Mucosa of gallbladder (tissue), 1 donor: ENCODE data around the gene TFIP11. TPM values are rescaled to one million over a fixed set of nuclear protein-coding genes. Genes with fewer than 3 reads are reported as not detected.
A peak's percentile ranks its signal among the peaks of the same experiment; 100 is the strongest.

Source experiments
- DNase-seq: peaks from one replicate; pipeline ENCODE4 v3.0.0-alpha.2; 2020; ENCODE audit warnings: low spot score
- total RNA-seq: library from RNA; stranded (reverse); gene quantifications from one replicate; pipeline ENCODE4 v1.2.1, GENCODE V29; 2021
- donor health status: DM: no; HTN: no; CAD: no.

TFIP11 gene
- total RNA-seq, 1 donor from 2014 or later: 34.2 TPM

DNA sequence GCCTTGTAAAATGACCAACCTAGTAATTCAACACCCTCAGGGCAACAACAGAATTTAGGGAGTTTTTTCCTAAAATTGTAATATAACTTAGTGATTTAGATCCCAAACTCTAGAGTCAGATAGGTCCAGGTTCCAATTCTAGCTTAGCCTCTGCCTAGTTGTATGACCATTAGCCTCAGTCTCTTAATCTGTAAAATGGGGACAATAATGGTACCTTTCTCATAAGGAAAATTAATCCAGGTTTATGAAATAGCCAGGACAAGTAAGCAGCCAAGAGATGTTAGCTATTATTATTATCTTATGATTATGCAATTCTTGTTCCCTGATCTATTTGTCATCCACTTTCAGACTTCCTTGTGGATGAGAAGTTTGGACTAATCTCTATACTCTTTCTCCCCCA lies 4.1 kb downstream of the TFIP11 start:
- DNase-seq: no peak

DNA sequence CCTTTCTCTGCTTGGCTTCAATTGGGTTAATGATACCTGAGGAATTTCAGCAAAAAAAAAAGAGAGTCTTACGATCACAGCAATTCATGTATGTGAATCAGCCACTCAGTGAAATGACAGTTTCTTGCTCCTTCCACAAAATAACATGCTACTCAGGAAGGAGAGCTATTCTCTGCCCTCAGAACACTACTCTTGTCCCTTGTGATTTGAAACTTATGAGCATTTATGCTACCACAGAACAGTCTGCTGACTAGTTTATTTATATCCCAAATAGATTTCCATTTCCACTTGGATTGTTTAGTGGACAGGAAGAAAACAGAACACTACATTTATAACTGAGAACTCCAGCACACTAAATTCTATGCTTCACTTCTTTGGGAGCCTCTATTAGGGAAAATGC lies 8.5 kb downstream of the TFIP11 start:
- no peak for DNase-seq

DNA sequence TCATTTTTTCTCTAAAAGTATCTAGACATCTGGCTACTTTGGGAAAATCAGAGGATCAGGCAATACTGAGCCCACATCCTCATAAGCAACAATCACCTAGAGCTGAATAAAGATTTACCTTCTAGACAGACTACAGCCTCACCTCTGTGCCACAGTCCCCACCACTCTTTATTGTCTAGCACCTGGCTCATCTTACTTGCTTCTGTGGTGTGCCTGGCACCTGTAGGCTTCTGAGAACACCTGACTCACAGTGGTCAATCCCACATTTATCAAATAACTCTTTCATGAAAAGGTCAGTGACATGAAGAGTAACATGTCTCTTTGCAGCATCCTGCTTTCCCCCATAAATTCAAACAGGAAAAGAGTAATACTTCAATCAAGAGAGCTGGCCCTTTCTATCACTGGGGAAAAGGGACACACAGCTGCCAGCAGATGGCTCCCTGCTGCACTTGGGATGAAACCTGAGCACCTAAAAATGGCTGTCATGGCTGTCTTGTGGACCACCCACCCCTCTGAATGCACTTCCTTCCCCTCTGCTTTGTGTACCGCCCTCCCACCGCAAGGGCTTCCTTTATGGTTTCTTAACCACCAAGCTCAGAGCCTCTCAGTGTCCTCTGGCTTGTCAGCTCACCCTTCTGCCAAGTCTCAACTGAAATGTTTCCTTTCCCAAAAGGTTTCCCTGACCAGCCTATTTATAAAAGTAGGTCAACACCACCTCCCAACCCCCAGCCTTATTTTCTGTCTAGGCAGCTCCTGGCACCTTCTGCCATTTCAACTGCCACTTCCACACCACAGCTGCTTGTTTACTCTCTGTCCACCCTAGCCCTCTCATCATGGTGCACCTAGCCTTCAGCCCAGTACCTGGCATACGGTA lies 9.3 kb downstream of the TFIP11 start:
- peak; percentile 29 for DNase-seq

DNA sequence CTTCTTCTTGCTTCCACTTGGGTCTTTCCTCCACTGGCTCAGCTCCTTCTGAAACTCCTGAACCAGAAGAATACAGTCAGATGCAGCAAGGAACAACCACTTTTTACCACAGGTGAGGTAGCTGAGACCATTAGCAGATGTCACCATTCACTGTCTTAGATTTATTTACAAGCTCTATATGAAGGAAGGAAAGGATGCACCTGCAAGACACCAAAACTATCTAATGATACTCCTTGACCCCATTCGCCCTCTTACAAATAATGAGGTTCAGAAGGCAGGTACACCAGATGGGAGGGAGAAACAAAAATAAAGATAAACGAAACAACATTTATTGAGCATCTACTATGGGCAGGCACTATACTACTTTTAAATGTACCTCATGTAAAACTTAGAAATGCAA lies 10.3 kb downstream of the TFIP11 start:
- DNase-seq: no peak

DNA sequence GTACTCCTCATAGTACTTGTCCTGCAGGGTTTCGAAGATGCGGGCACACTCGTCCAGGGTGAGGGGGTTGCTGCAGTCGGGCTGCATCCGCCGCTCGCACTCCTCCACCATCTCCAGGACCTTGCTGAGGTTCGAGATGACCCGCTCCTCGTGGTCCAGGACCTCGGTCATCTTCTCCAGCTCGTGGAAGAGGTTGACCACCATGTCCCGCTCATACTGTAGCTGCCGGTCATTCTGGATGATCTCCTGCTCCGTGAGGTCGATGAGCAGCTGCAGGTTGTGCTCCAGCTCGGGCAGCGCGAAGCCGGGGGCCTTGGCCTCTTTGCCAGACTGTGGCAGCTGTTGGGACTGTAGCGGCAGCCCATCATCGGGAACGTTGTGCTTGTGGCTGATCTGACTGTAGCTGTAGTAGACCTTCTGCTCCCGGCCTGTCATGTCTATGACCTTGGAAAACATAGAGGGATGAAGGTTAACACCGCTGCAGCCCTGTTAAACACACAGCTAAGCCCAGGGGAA lies 13.0 kb downstream of the TFIP11 start:
- DNase-seq: no peak

DNA sequence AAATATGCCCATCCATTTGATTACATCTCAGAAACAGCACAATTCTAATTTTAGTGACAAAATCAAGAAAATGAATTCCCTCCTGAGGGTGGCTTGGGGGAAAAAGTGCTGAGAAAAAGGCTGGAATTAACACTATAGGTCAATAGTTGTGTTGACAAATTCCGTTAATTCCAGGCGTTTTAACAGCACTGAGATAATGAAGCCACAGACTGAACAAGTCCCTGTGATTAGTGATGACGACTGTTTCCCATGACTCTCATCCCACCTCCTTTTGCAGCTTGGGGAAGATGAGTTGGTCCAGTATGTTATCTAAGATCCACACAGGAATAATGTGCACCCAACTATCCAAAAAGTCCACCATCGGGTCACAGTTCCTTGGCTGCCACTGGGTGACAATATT lies 15.8 kb downstream of the TFIP11 start:
- DNase-seq: no peak

DNA sequence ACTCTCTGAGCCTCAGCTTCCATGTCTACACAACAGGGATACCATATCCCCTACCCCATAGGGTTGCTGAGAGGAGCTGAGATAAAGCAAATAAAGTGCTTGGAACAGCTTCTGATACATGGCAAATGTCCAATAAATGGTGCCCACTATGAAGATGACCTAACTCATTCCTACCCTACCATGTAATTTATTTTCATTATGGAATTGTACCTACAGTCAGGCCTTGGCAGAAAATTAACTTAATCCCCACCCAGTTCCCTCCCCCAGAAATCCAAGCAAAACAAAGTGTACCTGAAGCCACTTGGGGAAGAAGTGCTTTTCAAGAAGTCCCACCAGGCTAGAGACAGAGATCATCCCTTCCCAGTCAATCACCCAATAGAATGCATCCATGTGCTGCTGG lies 17.8 kb downstream of the TFIP11 start:
- no peak for DNase-seq

DNA sequence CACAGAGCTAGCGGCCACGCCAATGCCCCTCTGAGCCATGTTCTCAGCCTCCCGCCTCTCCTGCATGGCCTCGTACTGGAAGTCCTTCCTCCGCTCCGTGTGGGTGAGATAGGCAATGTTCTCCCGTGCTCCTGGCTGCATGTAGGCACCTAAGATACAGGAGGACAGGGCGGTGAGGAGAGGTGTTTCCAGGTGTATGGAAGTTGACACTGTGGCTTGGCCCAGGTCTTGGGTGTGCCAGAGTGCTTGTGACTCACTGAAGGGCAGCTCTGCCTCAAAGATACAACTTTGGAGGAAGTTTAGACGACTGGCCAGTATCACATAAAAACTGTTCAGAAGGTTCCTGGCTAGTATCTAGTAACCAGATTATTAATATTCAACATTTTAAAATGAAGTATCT lies 20.1 kb downstream of the TFIP11 start:
- no peak for DNase-seq

DNA sequence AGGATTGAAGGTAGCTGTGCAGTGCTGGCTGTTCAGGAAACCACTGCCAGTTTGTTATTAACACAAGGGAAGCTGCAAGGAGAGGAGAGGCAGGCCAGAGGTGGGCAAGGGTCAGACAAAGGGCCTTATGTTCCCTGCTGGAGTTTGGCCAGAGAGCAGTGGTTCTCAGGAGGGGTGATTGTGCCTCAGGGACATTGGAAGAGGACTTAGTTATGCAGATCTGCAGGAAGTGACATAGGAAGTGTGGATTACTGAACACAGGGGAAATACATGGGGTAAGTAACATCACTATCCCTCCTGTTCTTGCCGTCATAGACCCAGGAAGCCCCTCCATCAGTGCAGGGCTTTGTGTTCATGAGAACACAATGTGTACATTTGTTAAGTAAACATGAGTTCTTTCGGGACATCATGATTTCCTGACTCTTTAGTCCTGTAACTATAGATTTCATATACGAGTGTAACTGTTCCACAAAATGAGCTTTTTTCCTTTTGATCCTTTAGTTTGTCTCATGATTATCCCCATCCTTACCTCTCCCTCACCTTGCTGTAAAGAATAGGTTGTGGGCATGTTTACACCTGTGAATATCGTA lies 22.7 kb downstream of the TFIP11 start:
- DNase-seq: no peak

DNA sequence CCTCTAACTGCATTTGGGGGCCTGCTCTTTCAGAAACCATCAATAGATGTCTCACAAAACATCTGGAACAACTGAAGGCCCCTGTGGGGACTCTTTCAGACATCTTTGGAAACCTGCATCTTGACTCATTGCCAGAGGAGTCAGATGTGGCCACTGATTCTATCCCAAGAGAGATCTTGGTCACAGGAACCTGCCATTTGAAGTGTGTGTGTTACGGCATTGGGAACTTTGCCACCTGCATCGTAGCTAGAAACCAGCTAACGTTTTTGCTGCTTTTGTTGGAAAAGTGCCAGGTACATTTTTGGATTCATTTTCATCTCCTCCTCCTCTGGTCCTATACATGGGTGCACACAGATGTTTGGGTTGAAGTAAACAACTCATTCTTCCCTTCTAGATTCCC lies 24.3 kb downstream of the TFIP11 start:
- no peak for DNase-seq

DNA sequence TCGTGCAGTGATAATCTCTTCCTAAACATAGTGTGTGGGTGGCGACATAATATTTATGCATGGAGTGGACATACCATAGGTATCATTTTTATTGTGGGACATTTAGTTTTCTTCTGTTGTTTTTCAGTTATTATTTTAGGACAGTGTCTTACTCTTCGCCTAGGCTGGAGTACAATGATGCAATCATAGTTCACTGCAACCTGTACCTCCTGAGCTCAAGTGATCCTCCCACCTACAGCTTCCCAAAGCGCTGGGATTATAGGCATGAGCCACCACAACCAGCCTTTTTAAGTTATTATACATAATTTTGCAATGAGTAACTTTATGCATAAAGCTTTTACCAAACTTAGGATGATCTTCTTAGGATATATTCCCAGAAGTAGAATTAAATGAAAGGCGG lies 25.9 kb downstream of the TFIP11 start:
- DNase-seq: no peak

DNA sequence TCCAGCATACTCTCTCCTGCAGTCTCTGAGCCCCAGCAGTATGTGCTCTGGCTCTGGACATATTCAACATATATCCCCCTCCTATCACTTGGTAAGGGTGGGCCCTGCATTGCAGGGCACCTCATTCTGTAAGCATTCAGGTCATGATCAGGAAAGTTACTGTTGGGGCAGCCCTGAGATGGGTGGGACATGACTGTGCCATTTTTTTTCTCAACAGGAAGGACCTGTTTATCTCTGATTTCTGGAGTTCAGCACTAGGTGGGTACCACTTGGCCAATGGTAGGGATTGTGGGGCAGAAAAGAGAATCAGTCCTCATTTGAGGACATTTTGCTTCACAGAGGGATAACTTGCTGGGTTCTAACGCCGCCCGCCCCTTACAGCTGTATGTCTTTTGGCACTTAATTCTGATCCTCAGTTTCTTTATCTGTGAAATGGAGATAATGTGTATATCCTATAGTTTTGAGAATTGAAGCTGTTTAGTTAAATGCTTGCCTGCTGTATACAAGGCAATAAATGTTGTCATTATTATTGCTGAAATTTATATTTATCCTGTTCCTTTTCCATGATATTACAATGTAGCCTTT lies 26.4 kb downstream of the TFIP11 start:
- DNase-seq: no peak

DNA sequence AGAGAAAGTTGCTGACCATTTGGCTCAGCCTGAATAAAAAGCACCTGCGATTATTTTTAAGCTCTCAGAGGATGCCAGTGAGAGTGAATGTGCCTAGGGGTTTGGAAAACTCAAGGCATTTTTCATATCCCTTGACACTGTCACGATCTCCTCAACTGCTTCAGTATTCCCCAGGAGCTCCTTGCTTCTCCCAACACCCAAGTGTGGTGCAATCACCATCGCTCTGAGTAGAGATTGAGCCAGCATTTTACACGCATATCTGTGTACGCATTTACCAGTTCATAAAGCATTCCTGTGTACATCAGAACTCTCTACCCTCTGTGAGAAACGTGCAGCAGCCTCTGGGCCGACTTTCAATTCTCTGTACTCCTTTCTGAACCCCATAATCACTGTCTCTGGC lies 27.3 kb downstream of the TFIP11 start:
- no peak for DNase-seq

DNA sequence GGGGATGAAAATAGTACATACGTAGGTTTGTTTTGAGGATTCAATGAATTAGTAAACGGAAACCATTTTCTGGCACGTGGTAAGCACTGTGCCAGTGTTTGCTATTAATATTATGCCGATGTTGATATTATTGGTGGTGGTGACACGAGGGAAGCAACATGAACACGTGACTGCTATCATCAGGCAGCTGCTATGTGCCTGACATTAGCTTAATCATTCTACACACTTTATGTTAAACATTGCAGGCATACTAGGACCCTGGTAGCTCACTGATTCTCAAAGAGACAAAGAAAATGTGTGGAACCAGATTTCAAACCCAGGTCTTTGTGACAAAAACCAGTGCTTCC lies 27.9 kb downstream of the TFIP11 start:
- no peak for DNase-seq

DNA sequence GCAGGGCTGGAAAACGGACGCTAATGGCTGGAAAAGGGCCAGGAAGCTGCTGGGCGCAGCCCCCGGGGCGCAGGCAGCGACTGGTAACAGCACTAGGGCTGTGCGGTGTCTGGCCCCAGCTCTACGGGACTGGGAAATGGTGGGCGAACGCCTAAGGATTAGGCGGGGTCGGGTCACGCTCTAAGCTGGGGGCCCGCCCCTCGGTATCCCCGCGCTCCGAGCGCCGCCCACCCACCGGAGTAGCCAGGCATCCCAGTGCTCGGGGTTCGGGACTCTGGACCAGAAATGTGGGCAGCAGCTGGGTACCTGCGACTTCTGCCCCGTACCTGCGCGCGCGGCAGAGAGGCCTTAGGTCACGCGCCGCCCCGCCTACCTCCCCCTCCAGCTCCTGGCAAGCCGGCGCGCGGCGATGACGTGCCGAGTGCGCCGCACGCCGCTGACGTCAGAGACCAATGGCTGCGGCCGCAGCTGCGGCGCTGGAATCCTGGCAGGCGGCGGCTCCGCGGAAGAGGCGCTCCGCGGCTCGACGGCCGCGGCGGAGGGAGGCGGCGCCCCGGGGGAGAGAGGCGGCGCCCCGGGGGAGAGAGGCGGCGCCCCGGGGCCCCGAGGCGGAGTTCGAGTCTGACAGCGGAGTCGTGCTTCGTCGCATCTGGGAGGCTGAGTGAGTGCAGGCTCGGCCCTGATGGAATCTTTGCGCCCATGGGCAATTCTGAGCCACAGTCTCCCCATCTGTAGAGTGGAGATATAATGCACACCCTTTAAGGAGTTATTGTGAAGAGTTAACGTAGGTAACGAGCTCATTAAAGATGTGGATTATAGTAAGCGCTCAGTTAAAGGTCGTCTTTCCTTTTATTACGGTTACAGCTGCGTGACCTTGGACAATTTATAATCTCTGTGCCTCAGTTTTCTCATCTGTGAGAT lies 28.6 kb downstream of the TFIP11 start, which contains the start of the genes HPS4 and SRRD:
Gene HPS4 (minus strand): TSS at position 345 of the 921 bp plus-strand sequence. CDS start 2,021 bp downstream, outside the sequence.
Gene SRRD (plus strand): TSS at position 439 of the 921 bp plus-strand sequence. CDS start 14 bp downstream, at position 453.
- peak; percentile 92 for DNase-seq

DNA sequence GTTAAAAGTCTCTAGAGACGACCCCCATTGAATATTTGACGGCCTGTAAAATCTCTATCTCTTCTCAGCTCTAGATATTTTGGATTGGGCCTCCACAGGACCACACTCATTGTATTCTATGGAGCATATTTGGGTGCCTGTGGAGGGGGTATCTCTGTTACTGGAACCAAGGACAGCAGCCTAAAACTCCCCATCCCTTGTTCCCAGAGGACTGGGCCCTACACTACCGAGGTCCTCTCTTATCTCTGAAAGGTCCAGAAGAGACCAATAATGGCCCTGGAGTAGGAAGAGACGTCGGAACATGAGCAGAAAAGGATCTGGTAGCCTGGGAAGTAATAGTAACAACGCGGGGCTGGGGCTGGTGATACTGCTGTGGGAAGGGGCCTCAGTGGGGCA lies 29.2 kb downstream of the TFIP11 start:
- no peak for DNase-seq

DNA sequence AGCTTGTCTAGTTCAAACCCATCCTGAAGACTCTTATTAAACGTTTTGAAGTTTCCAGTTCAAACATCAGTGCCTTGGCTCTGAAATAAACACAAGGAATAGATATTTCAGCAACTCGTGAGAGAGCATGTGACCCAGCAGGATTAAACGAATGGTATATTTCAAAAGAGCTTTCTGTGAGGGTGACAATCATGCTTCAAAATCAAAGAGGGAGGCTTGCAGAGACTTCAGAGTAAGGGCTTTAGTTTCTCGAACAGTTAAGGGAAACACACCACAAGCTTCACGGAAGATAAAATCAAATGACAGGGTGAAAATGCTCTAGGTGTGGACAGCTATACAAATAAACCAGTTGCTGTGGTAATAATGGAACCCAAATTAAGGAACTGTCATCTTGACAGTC lies 30.1 kb downstream of the TFIP11 start:
- DNase-seq: no peak

DNA sequence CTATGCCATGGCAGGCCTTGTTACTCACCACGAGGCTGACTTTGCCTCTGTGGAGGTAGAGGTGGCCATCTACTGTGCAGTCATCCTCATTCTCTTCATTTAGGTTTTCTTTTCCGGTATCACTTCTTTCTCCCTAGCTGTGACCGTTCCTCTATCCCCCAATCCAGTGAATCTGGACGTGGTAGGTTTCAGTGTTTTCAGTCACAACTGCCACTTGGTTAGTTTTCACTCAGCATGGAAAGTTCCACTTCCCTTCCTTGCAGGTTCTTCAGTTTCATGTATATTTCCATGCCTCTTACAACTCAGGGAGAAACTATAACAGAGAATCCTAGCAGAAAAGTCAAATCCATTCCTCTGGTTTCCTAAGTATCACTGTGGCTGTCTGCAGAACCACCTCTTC lies 30.6 kb downstream of the TFIP11 start:
- no peak for DNase-seq

DNA sequence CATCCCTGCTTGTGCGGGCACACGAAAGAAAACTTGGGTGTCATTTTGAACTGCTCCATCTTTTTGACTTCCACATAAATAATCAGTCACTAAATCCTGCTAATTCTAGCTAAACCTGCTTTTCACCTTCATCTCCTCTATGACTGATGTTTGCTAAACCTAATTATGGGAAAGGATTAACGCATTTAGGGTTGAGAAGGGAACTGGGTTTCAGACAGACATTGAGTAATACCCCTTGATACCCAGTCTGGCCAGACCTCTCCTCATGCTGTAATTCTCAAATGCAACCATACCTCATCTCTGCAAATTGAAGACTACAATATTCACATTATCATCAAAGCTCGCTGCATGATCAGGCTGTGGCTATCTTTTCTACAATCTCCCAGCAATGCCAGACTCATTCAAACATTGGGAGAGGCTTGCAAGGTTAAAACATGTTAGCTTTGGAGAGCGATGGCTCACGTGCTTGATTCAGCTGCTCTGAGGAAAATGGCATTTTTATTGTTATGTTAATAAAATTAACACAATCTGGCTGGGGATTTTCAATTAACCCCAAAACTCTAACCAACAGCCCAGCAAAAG lies 31.1 kb downstream of the TFIP11 start:
- no peak for DNase-seq

DNA sequence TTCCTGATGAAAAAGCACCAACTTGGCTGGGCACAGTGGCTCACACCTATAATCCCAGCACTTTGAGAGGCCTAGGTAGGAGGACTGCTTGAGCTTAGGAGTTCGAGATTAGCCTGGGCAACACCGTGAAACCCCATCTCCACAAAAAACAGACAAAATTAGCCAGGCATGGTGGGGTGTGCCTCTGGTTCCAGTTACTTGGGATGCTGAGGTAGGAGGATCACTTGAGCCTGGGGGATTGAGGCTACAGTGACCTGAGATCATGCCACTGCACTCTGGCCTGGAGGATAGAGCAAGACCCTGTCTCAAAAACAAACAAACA lies 31.7 kb downstream of the TFIP11 start:
- no peak for DNase-seq

DNA sequence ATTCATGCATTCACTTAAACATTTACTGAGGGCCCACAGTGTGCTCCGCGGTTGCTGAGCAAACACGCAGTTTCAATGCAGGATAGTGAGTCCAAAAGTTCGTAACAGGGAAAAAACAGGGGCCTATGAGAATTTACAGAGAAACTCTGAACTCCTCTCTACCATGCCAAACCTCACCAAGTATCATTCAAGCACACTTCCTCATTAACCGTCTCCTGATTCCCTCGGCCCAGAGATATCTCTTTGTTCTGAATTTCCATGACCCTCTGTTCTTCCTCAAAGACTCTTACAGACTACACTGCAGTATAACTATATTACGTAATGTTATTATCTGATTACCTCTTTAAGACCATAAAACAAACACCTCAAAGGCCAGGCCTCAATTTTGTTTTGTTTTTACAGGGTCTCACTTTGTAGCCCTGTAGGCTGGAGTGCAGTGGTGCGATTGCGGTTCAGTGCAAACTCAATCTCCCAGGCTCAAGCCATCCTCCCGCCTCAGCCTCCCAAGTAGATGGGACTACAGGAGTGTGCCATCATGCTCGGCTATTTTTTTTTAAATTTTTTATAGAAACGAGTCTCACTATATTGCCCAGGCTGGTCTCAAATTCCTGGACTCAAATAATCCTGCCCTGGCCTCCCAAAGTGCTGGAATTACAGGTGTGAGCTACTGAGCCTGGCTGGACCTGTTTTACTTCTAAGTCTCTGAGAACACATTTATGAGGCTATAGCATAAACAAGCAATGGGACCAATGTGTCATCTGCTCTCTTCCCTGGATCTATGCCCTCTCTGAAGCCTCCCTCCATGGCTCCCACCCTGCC lies 32.3 kb downstream of the TFIP11 start:
- DNase-seq: no peak
